CD4-positive, alpha-beta T cell treated with Interferon gamma for 1 hour (primary cell): ENCODE measurements around the gene DNAJB11.
"Not testable (repeated sequence)": the region's sequence is repeated elsewhere in the genome, so short reads cannot be mapped to it uniquely, and the experiment has no call there.

Source experiments
- DNase-seq: peaks from one replicate; pipeline ENCODE4 v3.0.0-alpha.2; 2020

The DNAJB11 gene

DNA sequence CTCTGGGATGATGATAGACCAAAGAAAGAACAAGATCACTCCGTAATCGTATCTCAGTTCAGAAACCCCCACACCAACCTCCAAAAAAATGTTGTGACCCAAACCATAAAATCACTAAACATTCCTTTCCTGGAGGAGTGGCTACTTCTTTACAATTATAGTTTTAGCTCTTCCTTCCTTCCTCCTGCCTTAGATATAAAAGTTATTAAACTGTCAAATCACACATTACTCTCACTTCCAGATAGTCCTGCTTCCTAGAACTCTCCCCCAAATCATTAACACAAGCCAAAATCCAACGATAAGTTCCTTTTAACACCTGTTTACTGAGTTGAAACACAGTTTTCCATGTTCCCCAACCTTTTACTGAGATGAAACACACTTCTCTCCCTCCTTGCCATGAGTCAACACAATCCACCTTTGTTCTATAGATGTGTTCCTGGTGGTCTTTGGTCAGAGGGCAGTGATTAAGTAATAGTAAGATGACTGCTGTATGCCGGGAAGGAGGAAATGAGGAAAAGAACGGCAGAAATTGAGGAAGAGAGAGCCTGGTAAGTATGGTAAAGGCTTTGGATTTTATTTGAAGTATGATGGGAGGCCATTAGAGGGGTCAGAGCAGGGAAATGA lies 18.0 kb upstream of the DNAJB11 start:
- no peak for DNase-seq

DNA sequence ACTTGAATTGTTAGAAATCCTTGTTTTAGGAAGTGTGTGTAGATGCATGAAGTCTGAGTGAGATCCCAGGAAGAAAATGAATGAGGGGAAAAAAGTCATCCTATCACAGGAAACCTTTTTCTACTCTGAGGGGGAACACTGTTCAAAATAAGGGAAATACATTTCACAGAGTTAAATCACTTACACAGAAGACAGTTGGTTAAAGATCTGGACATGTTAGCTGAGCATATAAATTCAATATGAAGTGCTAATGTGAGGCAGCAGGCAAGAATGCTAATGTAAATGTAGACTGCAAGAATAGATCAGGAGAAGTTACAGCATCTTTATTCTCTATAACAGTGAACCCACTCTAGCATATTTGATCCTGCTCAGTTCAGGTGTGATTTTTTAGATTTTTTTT lies 5.9 kb upstream of the DNAJB11 start:
- no peak for DNase-seq

DNA sequence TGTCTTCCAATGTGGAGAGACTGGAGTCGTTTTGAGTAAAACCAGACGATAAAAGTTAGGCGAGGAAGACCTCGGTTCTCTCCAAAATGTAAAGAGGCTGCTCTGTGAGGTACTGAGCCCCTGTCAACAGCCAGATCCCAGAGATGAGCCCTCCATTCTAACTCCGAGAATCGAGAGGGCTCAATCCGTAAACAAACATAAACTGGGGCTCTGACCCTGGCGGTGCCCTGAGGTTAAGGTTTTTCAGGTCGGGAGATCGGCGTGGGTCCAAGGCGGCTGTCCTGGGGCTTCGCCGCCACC lies 3.8 kb upstream of the DNAJB11 start:
- no peak for DNase-seq

DNA sequence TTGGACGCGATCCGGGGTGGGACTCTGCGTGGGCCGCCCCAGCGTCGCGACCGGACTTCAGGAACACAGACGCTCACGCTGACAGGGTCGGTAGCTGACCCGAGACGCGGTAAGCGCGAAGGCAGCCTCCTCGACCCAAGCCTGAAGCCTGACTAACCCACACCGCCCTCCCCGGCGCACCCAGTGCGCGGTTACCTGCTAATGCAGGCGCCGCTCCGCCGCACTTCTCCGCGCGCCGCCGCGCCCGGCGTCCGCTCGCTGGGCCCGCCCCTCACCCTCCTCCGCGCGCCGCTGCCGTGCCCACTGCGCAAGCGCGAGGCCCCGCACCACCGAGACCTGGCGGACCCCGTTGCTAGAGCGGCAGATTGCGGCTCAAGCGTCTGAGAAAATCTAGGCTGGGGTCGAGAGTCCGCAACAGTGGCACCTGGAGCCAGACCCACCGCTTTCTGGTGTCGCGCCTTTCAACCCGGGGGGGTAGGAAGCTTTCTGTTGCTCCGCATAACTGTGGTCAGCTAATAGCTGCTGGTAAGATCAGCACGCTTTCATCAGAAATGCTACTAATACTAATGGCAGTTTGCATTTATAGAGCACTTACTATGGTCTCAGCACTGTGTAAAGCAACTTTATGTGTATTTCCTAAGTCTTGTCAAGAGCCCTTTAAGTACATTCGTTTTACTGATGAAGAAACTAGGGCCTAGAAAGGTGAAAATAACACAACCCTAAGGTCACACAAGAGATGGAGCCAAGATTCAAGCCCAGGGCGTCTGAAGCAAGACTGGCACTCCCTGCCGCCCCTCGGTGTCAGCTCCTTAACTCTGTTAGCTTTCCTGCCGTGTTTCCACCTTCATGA lies 3.2 kb upstream of the DNAJB11 start, which contains the start of gene TBCCD1:
Gene TBCCD1 (minus strand): TSS at position 268 of the 850 bp plus-strand sequence. CDS start 3,010 bp downstream, outside the sequence.
- DNase-seq: peak; percentile 92

DNA sequence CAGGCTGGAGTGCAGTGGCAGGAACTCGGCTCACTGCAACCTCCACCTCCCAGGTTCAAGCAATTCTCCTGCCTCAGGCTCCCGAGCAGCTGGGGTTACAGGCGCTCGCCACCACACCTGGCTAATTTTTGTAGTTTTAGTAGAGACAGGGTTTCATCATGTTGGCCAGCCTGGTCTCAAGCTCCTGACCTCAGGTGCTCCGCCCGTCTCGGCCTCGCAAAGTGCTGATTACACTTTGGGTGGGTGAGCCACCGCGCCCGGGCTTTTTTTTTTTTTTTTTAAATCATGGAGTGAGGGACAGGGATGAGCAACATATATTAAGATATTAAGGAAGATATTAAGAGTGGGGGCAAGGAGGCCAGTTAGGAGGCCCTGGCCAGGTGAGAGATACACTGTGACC lies 1.2 kb upstream of the DNAJB11 start:
- not testable (repeated sequence) for DNase-seq

DNA sequence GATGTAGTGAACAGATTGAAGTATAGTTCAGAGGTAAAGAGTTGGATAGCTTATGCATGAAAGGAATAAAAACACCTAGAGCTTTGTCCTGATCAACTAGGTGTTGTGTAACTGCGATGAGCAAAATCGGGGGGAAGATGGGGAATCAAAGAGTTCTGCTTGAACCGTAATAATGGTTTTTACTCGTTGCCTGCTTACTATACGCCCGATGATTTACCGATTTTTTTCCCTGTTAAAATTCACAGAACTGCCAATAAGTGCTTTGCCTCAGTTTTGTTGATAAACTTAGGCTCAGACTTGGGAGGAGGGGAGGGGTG lies 783 bp upstream of the DNAJB11 start:
- DNase-seq: no peak

DNA sequence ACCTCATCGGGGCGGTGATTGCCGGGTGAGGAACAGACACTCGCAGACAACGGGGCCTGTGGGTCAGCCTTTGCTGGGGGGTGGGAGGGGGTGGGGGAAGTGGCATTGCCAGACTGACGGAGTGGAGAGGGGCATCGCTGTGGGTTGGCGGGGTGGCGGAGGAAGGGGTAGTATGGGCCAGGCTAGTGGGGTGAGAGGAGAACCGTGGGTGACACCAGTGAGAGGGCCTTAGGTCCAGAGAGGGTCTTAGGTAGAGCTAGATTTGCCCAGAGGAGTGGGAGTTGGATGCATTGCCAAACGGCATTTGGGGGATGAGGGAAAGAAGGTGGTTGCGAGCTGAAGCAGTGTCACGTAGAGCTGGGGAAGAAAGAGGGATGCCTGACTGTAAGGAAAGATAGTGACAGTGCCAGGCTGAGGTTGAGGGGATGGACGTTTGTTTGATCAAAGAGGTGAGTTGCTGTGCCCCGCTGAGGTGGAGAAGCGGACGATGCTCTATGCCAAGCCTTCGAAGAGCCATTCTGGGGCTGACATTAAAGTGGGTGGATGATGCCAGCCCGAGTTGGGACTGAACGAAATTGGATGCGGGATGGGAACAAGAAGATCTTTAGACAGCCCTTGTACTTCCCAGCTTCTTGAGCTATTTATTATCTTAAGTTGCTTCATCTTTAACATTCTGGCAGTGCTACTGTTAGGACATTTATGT lies 572 bp downstream of the DNAJB11 start:
- no peak for DNase-seq

DNA sequence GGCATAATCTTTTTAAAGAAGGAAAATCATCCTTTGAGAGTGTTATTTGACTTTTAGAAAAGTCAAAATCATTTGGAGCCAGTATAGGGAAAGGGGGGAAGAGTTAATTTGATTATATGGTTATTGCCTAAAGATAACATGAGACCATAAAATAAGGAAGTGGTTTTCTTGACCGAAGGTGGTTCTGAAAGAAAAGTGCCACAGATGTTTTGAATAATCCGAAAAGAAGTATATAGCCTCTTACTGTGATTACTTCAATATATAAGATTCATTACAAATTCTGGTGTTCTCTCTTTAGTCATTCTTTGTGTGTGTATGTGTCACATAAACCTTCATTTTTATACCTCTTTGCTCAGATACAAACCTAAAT lies 1.1 kb downstream of the DNAJB11 start:
- DNase-seq: no peak

DNA sequence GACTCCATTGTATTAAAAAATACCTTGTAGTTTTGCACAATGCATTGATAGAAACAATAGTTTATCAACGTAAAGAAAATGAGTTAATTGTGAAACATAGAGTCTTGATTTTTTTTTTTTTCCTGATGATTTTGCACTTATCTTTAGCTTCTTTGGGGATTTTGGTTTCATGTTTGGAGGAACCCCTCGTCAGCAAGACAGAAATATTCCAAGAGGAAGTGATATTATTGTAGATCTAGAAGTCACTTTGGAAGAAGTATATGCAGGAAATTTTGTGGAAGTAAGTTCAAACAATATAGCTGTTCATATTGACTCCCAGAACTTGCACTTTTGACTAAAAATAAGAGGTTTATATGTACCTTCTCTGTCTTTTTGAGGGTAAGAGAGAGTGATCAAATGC lies 7.0 kb downstream of the DNAJB11 start:
- DNase-seq: no peak

DNA sequence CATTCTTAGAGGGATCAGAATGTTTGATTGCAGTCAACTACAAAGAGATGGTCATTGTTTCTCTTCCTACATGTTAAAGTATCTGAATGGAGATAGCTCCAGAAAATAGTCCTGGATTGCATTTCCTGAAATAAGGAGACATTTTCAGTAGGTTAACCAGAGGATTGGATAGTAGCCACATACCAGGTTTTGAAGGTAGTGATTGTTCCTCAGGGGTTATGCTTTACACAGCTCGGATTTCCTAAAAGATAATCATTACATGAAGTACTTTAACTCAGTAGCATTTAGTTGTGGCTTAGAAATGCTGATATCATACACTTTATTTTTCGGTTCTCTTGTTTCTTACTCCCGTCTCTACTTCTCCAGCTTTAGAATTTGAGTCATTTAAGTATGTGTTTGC lies 10.3 kb downstream of the DNAJB11 start:
- DNase-seq: no peak

DNA sequence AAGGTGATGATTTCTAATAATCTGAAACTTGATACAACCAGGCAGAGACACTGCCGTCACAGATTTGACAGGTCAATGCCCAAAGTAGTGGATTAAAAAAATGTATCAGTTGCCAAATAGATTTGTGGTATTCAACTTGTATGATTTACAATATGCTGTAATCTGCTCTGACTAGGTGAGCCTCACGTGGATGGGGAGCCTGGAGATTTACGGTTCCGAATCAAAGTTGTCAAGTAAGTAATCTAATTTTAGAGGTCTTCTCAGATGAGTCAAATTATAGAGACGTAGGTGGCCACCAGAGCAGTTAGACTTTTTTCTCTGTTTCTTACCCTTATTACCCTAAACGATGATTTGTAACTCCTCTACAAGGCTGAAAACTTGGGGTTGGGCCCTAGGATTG lies 12.0 kb downstream of the DNAJB11 start:
- DNase-seq: no peak

DNA sequence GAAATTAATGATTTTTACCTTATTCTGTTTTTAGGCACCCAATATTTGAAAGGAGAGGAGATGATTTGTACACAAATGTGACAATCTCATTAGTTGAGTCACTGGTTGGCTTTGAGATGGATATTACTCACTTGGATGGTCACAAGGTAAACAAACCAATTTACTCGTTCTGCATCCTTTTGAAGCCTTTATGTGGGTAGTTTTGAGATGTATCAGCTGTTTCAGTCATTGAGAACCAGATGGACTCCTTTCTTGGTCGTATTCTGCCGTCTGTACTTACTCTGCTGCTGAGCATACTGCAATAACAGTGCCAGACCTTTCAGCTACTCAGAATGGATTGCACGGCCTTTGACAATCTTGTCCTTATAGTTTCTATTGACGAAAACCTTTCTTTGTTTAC lies 13.3 kb downstream of the DNAJB11 start:
- DNase-seq: no peak

DNA sequence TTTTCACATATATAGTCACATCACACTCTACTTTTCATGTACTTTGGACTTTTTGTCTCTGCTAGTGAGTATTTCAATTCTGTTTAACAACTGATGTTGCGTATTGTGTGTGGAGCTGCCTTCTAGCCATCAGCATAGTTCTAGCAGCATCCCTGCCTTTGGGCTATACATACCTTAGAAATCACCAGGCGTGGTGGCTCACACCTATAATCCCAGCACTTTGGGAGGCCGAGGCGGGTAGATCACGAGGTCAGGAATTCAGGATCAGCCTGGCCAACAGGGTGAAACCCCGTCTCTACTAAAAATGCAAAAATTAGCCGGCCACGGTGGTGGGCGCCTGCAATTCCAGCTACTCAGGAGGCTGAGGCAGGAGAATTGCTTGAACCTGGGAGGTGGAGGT lies 15.7 kb downstream of the DNAJB11 start:
- DNase-seq: not testable (repeated sequence)

DNA sequence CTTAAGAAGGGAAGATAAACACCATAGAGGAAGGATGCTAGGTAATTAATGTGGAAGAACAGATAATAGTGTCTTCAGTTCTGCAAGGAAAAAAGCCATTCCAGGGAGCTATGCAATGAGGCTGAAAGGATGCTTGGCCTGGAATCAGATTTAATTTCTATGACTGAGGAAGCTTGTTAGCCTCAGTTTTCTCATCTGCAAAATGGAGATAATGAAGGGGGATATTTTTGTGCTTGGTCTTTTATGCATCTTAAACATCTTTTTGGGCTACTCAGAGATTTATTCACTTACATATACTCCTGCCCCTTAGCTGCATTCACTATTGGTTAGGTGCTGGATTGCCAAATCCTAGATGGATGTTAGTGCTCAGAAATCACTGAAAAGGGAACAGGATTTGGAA lies 16.7 kb downstream of the DNAJB11 start:
- DNase-seq: no peak

DNA sequence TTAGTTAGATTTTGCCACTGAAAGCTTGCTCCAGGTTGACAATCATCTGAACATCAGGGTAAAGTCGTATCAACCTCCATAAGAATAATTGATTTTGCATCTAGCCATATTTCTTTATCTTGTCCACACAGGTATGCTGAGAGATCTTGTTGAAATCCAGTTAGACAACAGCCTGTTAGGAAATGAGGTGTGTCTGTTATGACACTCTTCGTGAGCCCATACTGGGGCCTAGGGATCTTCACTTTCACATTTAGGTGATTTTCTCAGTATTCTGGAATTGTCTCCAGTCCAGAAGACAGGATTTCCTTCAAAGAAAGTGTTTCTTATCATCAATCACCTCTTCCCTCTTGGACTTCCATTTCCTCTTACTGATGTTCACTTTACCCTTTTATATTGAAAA lies 18.1 kb downstream of the DNAJB11 start:
- no peak for DNase-seq

DNA sequence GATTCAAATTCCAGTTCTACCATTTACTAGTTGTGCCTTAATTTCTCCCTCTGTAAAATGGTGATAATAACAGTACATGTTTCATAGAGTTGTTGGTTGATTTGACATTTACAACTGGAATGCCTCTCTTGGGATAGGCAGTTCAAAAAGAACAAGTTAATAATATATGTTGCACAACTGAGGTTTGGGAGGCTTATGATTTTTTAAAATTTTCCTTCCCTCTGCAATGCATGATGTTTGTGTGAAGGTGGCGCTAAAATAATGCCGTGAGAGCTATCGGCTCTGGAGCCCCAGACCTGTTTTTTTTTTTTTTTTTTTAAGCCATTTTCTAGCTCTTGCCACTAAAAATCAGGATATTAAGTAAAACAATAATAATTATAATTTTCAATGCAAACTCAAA lies 18.6 kb downstream of the DNAJB11 start:
- DNase-seq: no peak

DNA sequence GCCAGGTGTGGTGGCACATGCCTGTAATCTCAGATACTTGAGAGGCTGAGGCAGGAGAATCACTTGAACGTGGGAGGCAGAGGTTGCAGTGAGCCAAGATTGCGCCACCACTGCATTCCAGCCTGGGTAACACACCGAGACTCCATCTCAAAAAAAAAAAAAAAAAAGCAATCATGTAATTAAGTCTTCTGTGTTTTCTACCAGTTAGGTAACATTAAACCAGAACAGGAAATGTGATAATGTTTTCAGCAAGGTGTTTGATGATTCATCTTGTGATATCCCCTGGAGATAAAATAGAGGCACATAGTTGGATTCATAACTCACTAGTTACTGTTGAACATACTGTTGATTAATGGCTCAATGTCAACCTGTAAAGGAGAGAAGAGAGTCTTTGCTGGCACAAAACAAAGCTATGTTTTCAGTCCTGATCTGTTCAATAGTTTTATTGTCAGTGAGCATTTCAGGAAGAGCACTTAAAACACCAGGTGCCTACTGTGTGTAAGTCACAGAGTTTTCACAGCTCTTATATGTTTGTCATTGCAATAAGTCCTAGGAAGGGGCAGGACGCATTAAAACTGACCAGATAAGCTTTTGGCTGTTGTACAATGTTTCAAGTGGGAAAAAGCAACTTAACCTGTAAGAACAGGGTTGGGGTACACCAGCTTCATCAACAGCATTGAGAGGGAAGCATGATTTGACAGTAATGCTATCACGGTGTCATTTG lies 19.5 kb downstream of the DNAJB11 start:
- DNase-seq: no peak

DNA sequence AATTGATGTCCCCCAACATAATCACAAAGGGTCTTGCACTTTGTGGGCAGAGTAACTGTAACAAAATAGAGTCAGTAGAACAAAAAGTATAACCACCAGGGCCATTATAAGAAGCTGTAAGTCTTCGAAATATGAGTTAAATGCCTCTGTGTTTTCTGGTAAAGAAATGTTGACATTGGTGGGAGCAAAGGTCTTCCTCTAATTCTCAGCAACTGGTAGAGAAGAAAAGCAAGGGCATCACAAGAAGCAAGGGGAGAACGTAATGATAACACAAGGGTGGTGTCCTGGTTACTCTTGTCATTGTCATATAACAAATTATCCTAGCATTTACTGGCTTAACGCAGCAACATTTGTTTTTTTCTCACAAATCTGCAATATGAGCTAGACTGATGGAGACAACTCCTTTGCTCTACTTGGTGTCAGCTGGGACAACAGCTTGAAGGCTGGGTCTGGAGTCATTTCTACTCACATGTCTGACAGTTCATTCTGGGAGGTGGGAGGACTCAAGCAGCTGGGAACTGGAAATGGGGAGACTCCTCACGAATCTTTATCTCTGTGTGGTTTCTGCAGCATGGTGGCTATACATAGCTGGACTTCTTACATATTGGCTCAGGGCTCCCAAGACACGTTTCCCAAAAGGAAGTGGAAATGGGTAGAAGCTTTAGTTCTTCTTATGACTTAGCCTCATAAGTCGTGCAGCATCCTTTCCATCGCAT lies 20.2 kb downstream of the DNAJB11 start:
- no peak for DNase-seq

DNA sequence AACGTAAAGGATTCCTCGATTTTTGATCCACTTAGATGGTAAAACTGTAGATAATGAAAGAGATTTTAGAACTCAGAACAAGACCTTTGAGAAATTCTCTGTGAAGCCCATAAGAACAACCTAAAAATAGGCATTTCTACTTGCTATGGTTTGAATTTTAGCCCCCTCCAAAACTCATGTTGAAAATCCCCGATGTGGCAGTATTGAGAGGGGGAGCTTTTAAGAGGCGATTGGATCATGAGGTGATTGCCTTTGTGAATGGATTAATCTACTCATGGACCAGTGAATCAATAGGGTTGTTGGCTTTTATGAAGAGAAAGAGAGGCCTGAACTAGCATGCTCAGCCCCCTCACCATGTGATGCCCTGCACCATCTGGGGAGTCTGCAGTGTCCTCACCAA lies 22.2 kb downstream of the DNAJB11 start:
- no peak for DNase-seq

DNA sequence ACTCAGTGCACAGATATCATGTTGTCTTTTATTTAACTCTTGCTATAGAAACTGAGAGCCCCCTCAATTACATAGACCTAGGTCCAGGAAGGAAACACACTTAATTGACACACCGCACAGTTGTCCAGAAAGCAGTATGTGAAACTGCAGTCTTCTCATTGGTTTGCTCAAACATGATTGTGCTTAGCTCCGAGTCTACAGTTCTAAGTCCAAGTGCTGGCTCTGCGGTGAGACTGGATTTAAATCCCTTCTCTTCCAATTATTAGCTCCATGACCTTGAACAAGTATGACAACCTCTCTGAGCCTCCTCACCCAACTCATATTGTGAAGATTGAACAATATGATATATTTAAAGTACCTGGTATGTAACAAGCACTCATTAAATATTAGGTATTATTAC lies 23.3 kb downstream of the DNAJB11 start:
- no peak for DNase-seq

DNA sequence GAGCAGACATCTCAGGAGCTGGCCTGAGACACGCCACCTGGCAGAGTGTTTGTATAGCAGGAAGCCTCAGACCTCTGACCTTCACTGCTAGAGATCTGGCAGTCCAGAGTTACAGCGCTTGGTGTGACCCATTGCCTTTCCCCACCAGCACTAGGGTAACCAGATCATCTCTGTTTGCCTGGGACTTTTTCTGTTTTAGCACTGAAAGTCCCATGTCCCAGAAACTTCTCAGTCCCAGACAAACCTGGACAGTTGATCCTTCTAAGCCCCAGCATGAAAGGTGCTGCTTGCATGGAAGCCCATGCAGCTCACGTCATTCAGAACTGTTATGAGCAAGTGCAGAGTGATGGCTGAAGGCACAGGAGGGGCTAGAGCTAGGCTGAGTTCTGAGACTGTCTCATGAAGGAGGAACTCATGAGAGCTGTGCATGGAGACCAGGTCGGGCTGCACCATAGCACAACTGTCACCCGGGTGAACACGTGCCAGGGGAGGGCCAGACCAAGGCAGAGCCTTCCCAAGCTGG lies 24.1 kb downstream of the DNAJB11 start:
- DNase-seq: no peak

DNA sequence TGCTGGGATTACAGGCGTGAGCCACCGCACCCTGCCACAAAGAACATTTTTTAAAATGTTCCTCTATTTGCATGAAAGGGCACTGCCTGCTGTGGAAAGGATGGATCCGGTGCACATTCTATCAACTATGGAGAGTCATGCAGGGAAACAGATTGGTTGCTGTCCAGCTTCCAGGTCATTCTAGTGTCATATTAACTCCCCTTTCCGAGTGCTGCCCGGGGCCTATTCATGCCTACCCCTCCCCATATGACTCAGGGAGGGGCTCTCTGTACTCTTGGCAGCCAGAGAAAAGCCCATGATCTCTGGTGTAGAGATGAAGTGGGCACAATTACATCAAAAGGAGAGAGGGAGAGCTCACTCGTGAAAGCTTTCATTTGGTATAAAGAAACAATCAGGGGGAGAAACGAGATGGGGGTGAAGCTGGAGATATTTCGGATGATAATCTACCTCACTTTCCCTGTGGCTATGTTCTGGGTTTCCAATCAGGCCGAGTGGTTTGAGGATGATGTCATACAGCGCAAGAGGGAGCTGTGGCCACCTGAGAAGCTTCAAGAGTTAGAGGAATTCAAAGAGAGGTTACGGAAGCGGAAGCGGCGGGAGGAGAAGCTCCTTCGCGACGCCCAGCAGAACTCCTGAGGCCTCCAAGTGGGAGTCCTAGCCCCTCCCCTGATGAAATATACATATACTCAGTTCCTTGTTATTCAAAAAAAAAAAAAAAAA lies 26.2 kb downstream of the DNAJB11 start:
- DNase-seq: no peak
